H1 (cell line): ENCODE results near the gene TPD52L2. TPM values are rescaled to one million over a fixed set of nuclear protein-coding genes. Genes with fewer than 3 reads are reported as not detected.

Source experiments
- CTCF ChIA-PET: fragments of 300-600 bp; sonication (Branson Sonifier 250); formaldehyde crosslinking; loops from one replicate; lab custom pipeline; 2021; ENCODE audit not compliant: partially characterized antibody; lab: Charles Lee
- POLR2A ChIA-PET: fragments of 300-600 bp; sonication (Branson Sonifier 250); formaldehyde crosslinking; loops from one replicate; lab custom pipeline; 2021; ENCODE audit warnings: inconsistent platforms; ENCODE audit not compliant: partially characterized antibody; lab: Charles Lee
- DNase-seq, 2 experiments: peaks; one replicate each; pipeline versions ENCODE4 v3.0.0 to v3.0.0-alpha.2; 2010 to 2022; ENCODE audit warnings: low spot score in 2 of 2, low read depth in 1 of 2, mixed read lengths in 1 of 2
- FAIRE-seq: peaks from 2 replicates; lab custom pipeline; 2011; peaks lifted over from hg19 to GRCh38; lab: Jason Lieb, UNC
- H2AFZ ChIP-seq: 2 replicates; pipeline ENCODE4 v1.8.1; 2012; ENCODE audit warnings: low read length, inconsistent platforms
- H2AK5ac ChIP-seq: 2 replicates; pipeline ENCODE4 v1.6.1; 2013; ENCODE audit warnings: low read depth, low read length
- H2BK120ac ChIP-seq: replicated peaks from 2 replicates; pipeline ENCODE3; 2013; ENCODE audit warnings: low read depth, low read length, inconsistent platforms
- H2BK12ac ChIP-seq: 2 replicates; pipeline ENCODE4 v1.6.1; 2013; ENCODE audit warnings: low read depth, low read length
- H2BK15ac ChIP-seq: 2 replicates; pipeline ENCODE4 v1.6.1; 2013; ENCODE audit warnings: low read length
- H2BK20ac ChIP-seq: 2 replicates; pipeline ENCODE4 v1.6.1; 2013; ENCODE audit warnings: low read length
- H2BK5ac ChIP-seq: 2 replicates; pipeline ENCODE4 v1.6.1; 2013; ENCODE audit warnings: low read depth, low read length
- H3K14ac ChIP-seq: 2 replicates; pipeline ENCODE4 v1.6.1; 2013; ENCODE audit warnings: inconsistent platforms; ENCODE audit not compliant: insufficient read length
- H3K18ac ChIP-seq: 2 replicates; pipeline ENCODE4 v1.6.1; 2013; ENCODE audit warnings: low read length; ENCODE audit errors: extremely low read depth
- H3K23ac ChIP-seq: 2 replicates; pipeline ENCODE4 v1.6.1; 2013; ENCODE audit warnings: inconsistent platforms; ENCODE audit not compliant: insufficient read length
- H3K23me2 ChIP-seq: 2 replicates; pipeline ENCODE4 v1.6.1; 2013; ENCODE audit warnings: low read depth, low read length
- H3K27ac ChIP-seq: 2 replicates; pipeline ENCODE4 v1.6.1; 2011; ENCODE audit warnings: low read depth, low read length, inconsistent platforms
- H3K27me3 ChIP-seq, 4 experiments: replicated peaks in 1 of 4; 1 replicate in 1 of 4; 2 replicates in 3 of 4; pipeline versions ENCODE4 v1.6.1 to v1.8.1; 2011 to 2013; ENCODE audit warnings: low read length in 3 of 4, mild to moderate bottlenecking in 3 of 4, inconsistent platforms in 2 of 4, mixed read lengths in 2 of 4, moderate library complexity in 1 of 4; ENCODE audit not compliant: control insufficient read depth in 3 of 4, insufficient read depth in 3 of 4; ENCODE audit errors: extremely low read depth in 1 of 4
- H3K36me3 ChIP-seq, 4 experiments: 2 replicates each; pipeline versions ENCODE4 v1.6.1 to v1.8.1; 2011 to 2013; ENCODE audit warnings: mild to moderate bottlenecking in 4 of 4, low read length in 3 of 4, moderate library complexity in 2 of 4, control low read depth in 1 of 4, inconsistent platforms in 1 of 4; ENCODE audit not compliant: insufficient read depth in 4 of 4, control insufficient read depth in 2 of 4
- H3K4ac ChIP-seq: replicated peaks from 2 replicates; pipeline ENCODE3; 2013; ENCODE audit warnings: low read length, low read depth, mixed read lengths, inconsistent platforms; ENCODE audit not compliant: insufficient read length
- H3K4me1 ChIP-seq, 4 experiments: replicated peaks in 1 of 4; 1 replicate in 1 of 4; 2 replicates in 3 of 4; pipeline versions ENCODE4 v1.6.1 to v1.8.1; 2011 to 2013; ENCODE audit warnings: low read length in 3 of 4, inconsistent platforms in 2 of 4, mixed read lengths in 1 of 4; ENCODE audit not compliant: insufficient read depth in 4 of 4, control insufficient read depth in 3 of 4
- H3K4me2 ChIP-seq, 2 experiments: 2 replicates each; pipeline versions ENCODE4 v1.6.1 to v1.8.1; 2011 to 2013; ENCODE audit warnings: low read depth in 2 of 2, low read length in 2 of 2, control low read depth in 1 of 2, inconsistent platforms in 1 of 2, mild to moderate bottlenecking in 1 of 2; ENCODE audit not compliant: insufficient read depth in 1 of 2
- H3K4me3 ChIP-seq, 4 experiments: fragments of 200-600, 300-600 bp in 1 of 4; sonication (generic), shearing (Covaris generic), sonication (Bioruptor Twin) in 1 of 4; 2 replicates each; pipeline versions ENCODE4 v1.5.1 to v1.8.1; 2011 to 2016; ENCODE audit warnings: low read length in 4 of 4, low read depth in 3 of 4, control low read depth in 2 of 4, inconsistent platforms in 2 of 4, mild to moderate bottlenecking in 2 of 4, mixed read lengths in 1 of 4, moderate library complexity in 1 of 4; ENCODE audit not compliant: insufficient read depth in 2 of 4; ENCODE audit errors: extremely low read depth in 1 of 4
- H3K56ac ChIP-seq: replicated peaks from 2 replicates; pipeline ENCODE3; 2013; ENCODE audit warnings: low read depth, mild to moderate bottlenecking, mixed read lengths, low read length, inconsistent platforms; ENCODE audit not compliant: insufficient read length
- H3K79me1 ChIP-seq: 2 replicates; pipeline ENCODE4 v1.6.1; 2013; ENCODE audit warnings: low read depth, low read length, control low read depth
- H3K79me2 ChIP-seq, 2 experiments: 2 replicates each; pipeline versions ENCODE4 v1.6.1 to v1.8.1; 2012 to 2013; ENCODE audit warnings: low read length in 2 of 2, mild to moderate bottlenecking in 2 of 2, inconsistent platforms in 1 of 2; ENCODE audit not compliant: insufficient read depth in 2 of 2, control insufficient read depth in 1 of 2
- H3K9ac ChIP-seq, 4 experiments: replicated peaks in 1 of 4; 1 replicate in 1 of 4; 2 replicates in 3 of 4; pipeline versions ENCODE4 v1.6.1 to v1.8.1; 2011 to 2013; ENCODE audit warnings: low read depth in 3 of 4, low read length in 3 of 4, control low read depth in 2 of 4, mild to moderate bottlenecking in 2 of 4, moderate library complexity in 2 of 4, inconsistent platforms in 1 of 4; ENCODE audit errors: extremely low read depth in 1 of 4
- H3K9me3 ChIP-seq, 2 experiments: 2 replicates each; pipeline versions ENCODE4 v1.6.1 to v1.8.1; 2012 to 2013; ENCODE audit warnings: mild to moderate bottlenecking in 2 of 2, moderate library complexity in 2 of 2, control low read depth in 1 of 2, inconsistent platforms in 1 of 2, low read depth in 1 of 2, low read length in 1 of 2, mixed read lengths in 1 of 2; ENCODE audit not compliant: insufficient read depth in 2 of 2
- H4K20me1 ChIP-seq, 2 experiments: replicated peaks in 1 of 2; 2 replicates each; pipeline versions ENCODE3 to v1.8.1; 2011 to 2013; ENCODE audit warnings: inconsistent platforms in 2 of 2, low read length in 2 of 2, mild to moderate bottlenecking in 1 of 2; ENCODE audit not compliant: insufficient read depth in 2 of 2, control insufficient read depth in 1 of 2
- H4K5ac ChIP-seq: 2 replicates; pipeline ENCODE4 v1.6.1; 2013; ENCODE audit warnings: low read length, low read depth, mixed read lengths, inconsistent platforms; ENCODE audit not compliant: insufficient read length
- H4K8ac ChIP-seq: 2 replicates; pipeline ENCODE4 v1.8.0; 2013; ENCODE audit warnings: mild to moderate bottlenecking, moderate library complexity, low read length, inconsistent platforms; ENCODE audit not compliant: insufficient read depth; ENCODE audit errors: extremely low read depth
- H4K91ac ChIP-seq: replicated peaks from 2 replicates; pipeline ENCODE3; 2013; ENCODE audit warnings: low read length, mixed read lengths, inconsistent platforms; ENCODE audit not compliant: insufficient read length
- NRF1 ChIP-seq: IDR thresholded peaks from 2 replicates; pipeline ENCODE4 v1.6.1; 2011; ENCODE audit warnings: mild to moderate bottlenecking, low read depth, low read length, improper control_type of control experiment
- PHF8 ChIP-seq: fragments of 200-600 bp; sonication (generic); conservative IDR thresholded peaks from 2 replicates; pipeline ENCODE4 v1.7.1; 2012; ENCODE audit warnings: low read depth, mild to moderate bottlenecking, inconsistent platforms, low read length, moderate library complexity
- WGBS, 2 experiments: shearing (Covaris generic) in 1 of 2; methylation state at CpG; one replicate each; pipeline versions ENCODE4 v1.1.6 to v1.1.7; 2013 to 2015; ENCODE audit warnings: low lambda C conversion rate in 2 of 2, mixed read lengths in 2 of 2, inconsistent platforms in 1 of 2, low coverage in 1 of 2, missing lambda C conversion rate in 1 of 2; ENCODE audit not compliant: insufficient replicate concordance in 2 of 2, insufficient coverage in 1 of 2, insufficient read length in 1 of 2; ENCODE audit errors: extremely low coverage in 1 of 2, missing lambda C conversion rate in 1 of 2; 5-methylcytosine and 5-hydroxymethylcytosine counted together
- polyA plus RNA-seq, 7 experiments: library from polyadenylated mRNA; depleted of rRNA in 3 of 7; stranded (reverse) in 5 of 7; unstranded in 2 of 7; fragments of >200 nt in 5 of 7; fragments of 200-250 nt in 2 of 7; gene quantifications; 1 replicate in 5 of 7; 2 replicates in 1 of 7; 4 replicates in 1 of 7; pipeline versions ENCODE4 v1.2.1 to v1.2.3, GENCODE V29; 2011 to 2013; ENCODE audit warnings: missing spikeins in 2 of 7, mixed read lengths in 2 of 7
- total RNA-seq: library from RNA; stranded (reverse); fragmentation: NEBNext Ultra II Directional; extraction: Animal tissue kit (Norgen Biotek cat#: 25700); gene quantifications from 2 replicates; pipeline ENCODE4 v1.2.1, GENCODE V29; 2021

The TPD52L2 gene
- total and polyA plus RNA-seq, 2 of the 8 experiments (the other 6 are each of a cell fraction or from before 2014, with no cell fraction given) = 77.1 to 80.2 TPM

GRCh38 chr20:63854766-63855362 lies 10.2 kb upstream of the TPD52L2 start:
- H2AK5ac ChIP-seq = peak overlapping the region; percentile 75; the same call in 1 of the 2 replicates
- H2BK5ac ChIP-seq = peak overlapping the region; percentile 93; the same call in 1 of the 2 replicates
- no peak overlapping the region; a peak in 1 of 7 replicates for H3K9ac ChIP-seq
- H3K79me1 ChIP-seq = no peaks in the 10 kb centered on the region
- no peak overlapping the region for H2AFZ ChIP-seq
- no peak overlapping the region for H3K14ac ChIP-seq
- no peaks in the 10 kb centered on the region for H4K20me1 ChIP-seq
- H3K36me3 ChIP-seq = no peaks in the 10 kb centered on the region
- no peak overlapping the region; the same call in 1 of the 2 replicates for H3K27ac ChIP-seq
- TF ChIP-seq PHF8 = 0 out of 2 replicates have a peak, but pooled peaks have one; percentile 22
- TF ChIP-seq NRF1 = no peak
- no peaks in the 10 kb centered on the region for H3K27me3 ChIP-seq
- no peaks in the 10 kb centered on the region for H3K79me2 ChIP-seq
- peak overlapping the region; percentile 21 for H3K56ac ChIP-seq
- peak overlapping the region; percentile 95 for H3K4ac ChIP-seq
- peak overlapping the region; percentile 81; the same call in 1 of the 2 replicates for H2BK15ac ChIP-seq
- H4K91ac ChIP-seq = peak overlapping the region; percentile 85
- peaks cover 8% of the 10 kb centered on the region; the same call in 1 of the 2 replicates for H3K23me2 ChIP-seq
- peak in 1 of 2 experiments; percentile 69 for DNase-seq
- peak overlapping the region; percentile 85 for H4K8ac ChIP-seq
- no peaks in the 10 kb centered on the region for H3K9me3 ChIP-seq
- peak overlapping the region; percentile 59 for H2BK120ac ChIP-seq
- 21% methylated on average over 17 of the region's 26 CpGs; no CpG with 5 or more reads in 1 of the 2 experiments for WGBS, 2 experiments
- H3K23ac ChIP-seq = no peak overlapping the region
- H3K4me2 ChIP-seq = peak overlapping the region; percentile 61 to 74
- H3K4me1 ChIP-seq = peaks cover 7 to 46% (median 41%) of the 10 kb centered on the region in 4 experiments
- H2BK20ac ChIP-seq = peak overlapping the region; percentile 90; the same call in 1 of the 2 replicates
- H2BK12ac ChIP-seq = peak overlapping the region; percentile 50; the same call in 1 of the 2 replicates
- H3K4me3 ChIP-seq = peak overlapping the region in 3 of 4 experiments; percentile 34 to 56 (median 36); a peak in 5 of 8 replicates
- no peak for FAIRE-seq
- ChIA-PET CTCF (interaction anchor here (1.0 to 3.1 kb wide), 8 partner anchors 10 to 119 kb away, joined by 3 to 13 read pairs (median 5); partner anchors contain the start of gene TPD52L2), POLR2A (interaction anchor here (0.9 to 4.9 kb wide), 8 partner anchors 8 to 147 kb away, joined by 3 to 34 read pairs (median 3); partner anchors contain the start of genes ARFRP1, TPD52L2 and ZGPAT)
- H3K18ac ChIP-seq = peak overlapping the region; percentile 96
- peak overlapping the region; percentile 68 for H4K5ac ChIP-seq
